ENCODE data around the gene MAGI2.

DNA sequence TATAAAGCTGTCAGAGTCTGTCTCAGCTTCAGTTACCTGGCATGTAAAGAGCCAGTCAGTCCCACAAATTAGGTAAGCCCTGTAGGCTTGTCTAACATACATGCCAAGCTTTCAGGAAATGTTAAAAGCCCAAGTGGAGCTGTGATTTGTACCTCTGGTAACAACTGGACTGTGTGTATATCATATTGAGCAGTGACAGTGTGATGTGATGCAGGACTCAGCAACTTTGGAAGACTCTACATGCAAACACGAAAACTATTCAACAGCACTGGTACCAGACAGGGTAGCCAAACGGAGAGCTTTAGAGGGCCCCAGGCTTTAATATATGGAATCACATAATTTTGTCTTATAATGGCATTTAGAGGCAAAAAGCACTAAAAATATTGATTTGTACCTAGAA lies 1066.9 kb downstream of the MAGI2 start:
- TF ChIP-seq POLR2A (IDR thresholded peaks at IDR 0.05): no peak
- TF ChIP-seq, protein P1, sequence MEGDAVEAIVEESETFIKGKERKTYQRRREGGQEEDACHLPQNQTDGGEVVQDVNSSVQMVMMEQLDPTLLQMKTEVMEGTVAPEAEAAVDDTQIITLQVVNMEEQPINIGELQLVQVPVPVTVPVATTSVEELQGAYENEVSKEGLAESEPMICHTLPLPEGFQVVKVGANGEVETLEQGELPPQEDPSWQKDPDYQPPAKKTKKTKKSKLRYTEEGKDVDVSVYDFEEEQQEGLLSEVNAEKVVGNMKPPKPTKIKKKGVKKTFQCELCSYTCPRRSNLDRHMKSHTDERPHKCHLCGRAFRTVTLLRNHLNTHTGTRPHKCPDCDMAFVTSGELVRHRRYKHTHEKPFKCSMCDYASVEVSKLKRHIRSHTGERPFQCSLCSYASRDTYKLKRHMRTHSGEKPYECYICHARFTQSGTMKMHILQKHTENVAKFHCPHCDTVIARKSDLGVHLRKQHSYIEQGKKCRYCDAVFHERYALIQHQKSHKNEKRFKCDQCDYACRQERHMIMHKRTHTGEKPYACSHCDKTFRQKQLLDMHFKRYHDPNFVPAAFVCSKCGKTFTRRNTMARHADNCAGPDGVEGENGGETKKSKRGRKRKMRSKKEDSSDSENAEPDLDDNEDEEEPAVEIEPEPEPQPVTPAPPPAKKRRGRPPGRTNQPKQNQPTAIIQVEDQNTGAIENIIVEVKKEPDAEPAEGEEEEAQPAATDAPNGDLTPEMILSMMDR (IDR thresholded peaks at IDR 0.05 in 4 of 5, conservative IDR thresholded peaks at IDR 0.05 in 1 of 5): no peak
